ENCODE measurements around the gene ZDHHC14.

The ZDHHC14 gene

DNA sequence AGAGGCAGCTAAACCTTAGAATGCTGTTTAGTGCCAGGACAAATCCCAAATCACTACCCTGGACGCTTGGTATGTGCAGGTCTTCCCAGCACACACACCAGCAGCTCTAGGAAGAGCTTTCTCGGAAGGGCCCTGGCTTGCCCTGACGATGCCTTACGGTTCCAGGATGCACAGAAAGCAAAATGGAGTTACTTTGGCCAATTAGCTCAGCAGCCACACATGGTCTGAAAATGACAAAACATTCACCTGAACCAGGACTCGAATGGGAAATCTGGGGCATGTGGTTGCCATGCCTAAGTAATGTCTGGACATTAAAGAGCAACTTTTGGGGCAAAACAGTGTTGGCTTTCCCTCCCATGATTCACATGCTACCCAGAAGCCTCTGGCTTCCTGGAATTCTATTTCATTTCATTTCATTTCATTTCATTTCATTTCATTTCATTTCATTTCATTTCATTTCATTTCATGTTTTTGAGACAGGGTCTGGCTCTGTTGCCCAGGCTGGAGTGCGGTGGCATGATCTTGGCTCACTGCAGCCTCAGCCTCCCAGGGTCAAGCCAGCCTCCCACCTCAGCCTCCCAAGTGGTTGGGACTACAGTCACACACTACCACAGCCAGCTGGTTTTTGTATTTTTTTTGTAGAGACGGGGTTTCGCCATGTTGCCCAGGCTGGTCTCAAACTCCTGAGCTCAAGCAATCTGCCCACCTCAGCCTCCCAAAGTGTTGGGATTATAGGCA, 153.3 kb downstream of the ZDHHC14 start:
- DNase-seq (ENCODE audit: low read depth in 2 of 2): no peak
- TF ChIP-seq, protein P1, sequence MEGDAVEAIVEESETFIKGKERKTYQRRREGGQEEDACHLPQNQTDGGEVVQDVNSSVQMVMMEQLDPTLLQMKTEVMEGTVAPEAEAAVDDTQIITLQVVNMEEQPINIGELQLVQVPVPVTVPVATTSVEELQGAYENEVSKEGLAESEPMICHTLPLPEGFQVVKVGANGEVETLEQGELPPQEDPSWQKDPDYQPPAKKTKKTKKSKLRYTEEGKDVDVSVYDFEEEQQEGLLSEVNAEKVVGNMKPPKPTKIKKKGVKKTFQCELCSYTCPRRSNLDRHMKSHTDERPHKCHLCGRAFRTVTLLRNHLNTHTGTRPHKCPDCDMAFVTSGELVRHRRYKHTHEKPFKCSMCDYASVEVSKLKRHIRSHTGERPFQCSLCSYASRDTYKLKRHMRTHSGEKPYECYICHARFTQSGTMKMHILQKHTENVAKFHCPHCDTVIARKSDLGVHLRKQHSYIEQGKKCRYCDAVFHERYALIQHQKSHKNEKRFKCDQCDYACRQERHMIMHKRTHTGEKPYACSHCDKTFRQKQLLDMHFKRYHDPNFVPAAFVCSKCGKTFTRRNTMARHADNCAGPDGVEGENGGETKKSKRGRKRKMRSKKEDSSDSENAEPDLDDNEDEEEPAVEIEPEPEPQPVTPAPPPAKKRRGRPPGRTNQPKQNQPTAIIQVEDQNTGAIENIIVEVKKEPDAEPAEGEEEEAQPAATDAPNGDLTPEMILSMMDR (IDR thresholded peaks at IDR 0.05; ENCODE audit: low read depth, low read length): no peak
- no peak overlapping the region for H3K4me3 ChIP-seq (replicated peaks in 1 of 2; ENCODE audit: low read depth in 2 of 2, low read length in 2 of 2)

DNA sequence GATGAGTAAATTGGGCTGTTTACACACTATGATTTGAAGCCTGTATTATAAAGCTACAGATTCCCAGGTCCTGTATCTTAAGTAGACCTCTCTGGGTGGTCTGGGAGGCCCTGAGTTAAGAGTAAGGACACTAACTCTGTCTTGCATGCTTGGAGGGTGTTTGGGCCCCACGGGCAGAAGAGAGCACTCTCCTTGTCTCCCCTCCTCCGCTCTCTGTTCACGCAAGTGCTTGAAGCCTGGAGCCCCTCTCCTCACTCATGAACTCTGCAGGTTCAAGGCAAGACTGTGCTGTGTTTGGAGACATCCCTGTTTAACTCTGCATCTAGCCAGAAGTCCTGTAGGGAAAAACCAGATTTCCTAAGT, 154.0 kb downstream of the ZDHHC14 start:
- TF ChIP-seq, protein P1 (IDR thresholded peaks at IDR 0.05; ENCODE audit: low read depth, low read length): no peak
- no peak overlapping the region for H3K4me3 ChIP-seq (replicated peaks in 1 of 2; ENCODE audit: low read depth in 2 of 2, low read length in 2 of 2)
- no peak for DNase-seq (ENCODE audit: low read depth in 2 of 2)

DNA sequence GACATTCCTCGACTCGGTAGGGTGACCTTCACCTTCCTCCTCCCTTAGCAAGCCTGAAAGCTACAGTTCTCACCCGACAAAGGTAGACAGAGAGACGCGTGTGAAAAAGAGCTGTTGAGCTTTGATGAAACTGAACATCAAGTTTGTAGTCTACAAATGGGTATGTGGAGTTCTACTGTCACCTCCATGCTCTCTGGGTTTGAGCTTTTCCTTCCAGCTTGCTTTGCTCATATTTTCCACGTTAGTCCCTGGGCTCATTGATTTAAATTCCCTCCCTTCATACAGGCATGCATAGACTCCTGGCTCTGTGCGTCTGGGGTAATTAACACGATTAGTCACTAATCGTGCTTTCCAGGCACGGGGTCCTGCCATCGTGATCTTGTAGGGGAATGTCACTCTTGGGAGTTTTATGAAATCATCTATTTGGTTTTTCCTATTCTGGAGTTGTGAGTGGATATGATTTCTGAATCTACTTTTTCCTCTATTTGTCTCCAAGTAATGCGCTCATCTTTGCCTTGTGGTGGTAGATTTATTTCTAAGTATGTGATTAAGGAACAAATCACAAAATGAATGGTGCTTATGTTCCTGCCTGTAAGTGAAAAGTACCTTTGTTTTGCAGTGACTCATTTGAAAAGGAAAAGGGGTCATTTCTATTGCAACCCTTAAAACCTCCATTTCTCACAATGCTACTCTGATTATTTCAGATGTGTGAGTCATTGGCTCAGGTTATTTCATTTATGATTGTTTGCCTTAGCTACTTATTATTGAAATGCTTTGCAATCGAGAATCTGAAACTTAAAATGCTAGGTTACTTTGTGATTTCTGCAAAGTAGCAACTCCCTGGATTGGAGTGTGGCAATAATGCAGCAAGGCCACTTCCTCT, 154.6 kb downstream of the ZDHHC14 start:
- TF ChIP-seq, protein P1 (IDR thresholded peaks at IDR 0.05; ENCODE audit: low read depth, low read length): no peak
- no peak overlapping the region for H3K4me3 ChIP-seq (replicated peaks in 1 of 2; ENCODE audit: low read depth in 2 of 2, low read length in 2 of 2)
- peak; percentile 67 to 81 for DNase-seq (ENCODE audit: low read depth in 2 of 2)

DNA sequence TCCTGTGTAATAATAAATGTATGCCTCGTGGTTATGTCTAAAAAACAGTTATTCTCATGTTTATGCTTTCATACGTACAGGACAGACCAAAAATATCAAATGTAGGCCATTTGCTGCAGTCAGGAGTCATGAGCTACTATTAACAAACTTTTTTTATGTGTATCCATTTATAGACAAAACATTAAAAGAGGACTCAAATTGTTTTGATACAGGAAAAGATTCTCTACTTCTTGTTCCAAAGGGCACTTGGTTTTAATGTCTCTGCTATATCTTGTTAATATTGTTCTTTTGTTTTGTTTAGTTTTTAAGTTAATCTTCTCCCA, 155.2 kb downstream of the ZDHHC14 start:
- no peak overlapping the region for H3K4me3 ChIP-seq (replicated peaks in 1 of 2; ENCODE audit: low read depth in 2 of 2, low read length in 2 of 2)
- TF ChIP-seq, protein P1 (IDR thresholded peaks at IDR 0.05; ENCODE audit: low read depth, low read length): no peak
- DNase-seq (ENCODE audit: low read depth in 2 of 2): peak in 1 of 2 donors; percentile 4

DNA sequence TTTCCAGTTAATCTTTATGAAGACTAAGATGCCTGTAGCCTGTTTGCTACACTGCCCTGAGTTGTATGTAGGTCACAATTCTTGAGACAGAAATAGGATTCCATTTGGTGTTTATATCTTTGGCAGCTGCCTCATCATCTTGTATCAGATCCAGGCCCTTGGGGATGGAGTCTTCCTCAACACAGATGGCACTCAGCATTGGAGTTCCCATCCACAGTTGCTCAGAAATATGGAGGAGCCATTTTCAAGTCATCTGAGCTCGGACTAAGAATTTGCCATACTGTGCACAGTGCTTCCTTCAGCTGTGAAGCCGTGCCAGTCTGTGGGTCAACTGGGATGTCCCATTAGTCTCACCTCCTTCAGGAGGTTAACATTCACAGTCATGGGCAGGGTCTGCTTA, 156.6 kb downstream of the ZDHHC14 start:
- TF ChIP-seq, protein P1 (IDR thresholded peaks at IDR 0.05; ENCODE audit: low read depth, low read length): no peak
- DNase-seq (ENCODE audit: low read depth in 2 of 2): no peak
- no peak overlapping the region for H3K4me3 ChIP-seq (replicated peaks in 1 of 2; ENCODE audit: low read depth in 2 of 2, low read length in 2 of 2)

DNA sequence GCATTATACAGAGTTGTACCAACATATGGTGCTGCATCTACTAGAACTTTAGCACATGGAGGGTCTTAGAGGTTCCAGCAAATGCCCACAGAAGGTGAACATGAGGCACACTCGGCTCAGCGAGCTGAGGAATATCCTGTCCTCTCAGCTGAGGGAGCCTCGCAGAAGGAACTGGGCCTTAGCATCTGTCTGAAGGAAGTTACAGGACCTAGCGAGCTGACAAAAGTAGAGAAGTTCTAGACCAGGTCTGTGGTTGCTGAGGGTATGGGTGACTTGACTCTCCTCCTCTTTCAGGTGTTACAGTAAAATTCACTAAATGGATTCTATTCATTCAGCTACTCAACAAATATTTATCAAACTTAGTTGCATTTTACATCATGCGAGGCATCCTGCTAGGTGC, 157.2 kb downstream of the ZDHHC14 start:
- no peak overlapping the region for H3K4me3 ChIP-seq (replicated peaks in 1 of 2; ENCODE audit: low read depth in 2 of 2, low read length in 2 of 2)
- TF ChIP-seq, protein P1 (IDR thresholded peaks at IDR 0.05; ENCODE audit: low read depth, low read length): no peak
- no peak for DNase-seq (ENCODE audit: low read depth in 2 of 2)

All from cardiac fibroblast (primary cell).